Skeletal muscle satellite cell (primary cell): ENCODE measurements around the gene NELL2.

Experiments
- H3K27me3 ChIP-seq: 2 replicates; pipeline ENCODE4 v1.7.0; 2013; ENCODE audit warnings: low read length; ENCODE audit not compliant: control insufficient read depth, insufficient read depth
- H3K36me3 ChIP-seq: 2 replicates; pipeline ENCODE4 v1.7.0; 2013; ENCODE audit warnings: mild to moderate bottlenecking, control low read depth, low read length; ENCODE audit not compliant: insufficient read depth
- H3K4me1 ChIP-seq: 2 replicates; pipeline ENCODE4 v1.7.0; 2013; ENCODE audit warnings: low read length; ENCODE audit not compliant: control insufficient read depth, insufficient read depth
- H3K4me2 ChIP-seq: 2 replicates; pipeline ENCODE4 v1.7.0; 2013; ENCODE audit warnings: mild to moderate bottlenecking, low read length
- H3K4me3 ChIP-seq: 2 replicates; pipeline ENCODE4 v1.7.0; 2013; ENCODE audit warnings: low read length
- H3K9ac ChIP-seq: 2 replicates; pipeline ENCODE4 v1.7.0; 2013; ENCODE audit warnings: mild to moderate bottlenecking, low read depth, low read length, moderate library complexity
- H3K9me3 ChIP-seq: replicated peaks from 2 replicates; pipeline ENCODE4 v1.7.0; 2013; ENCODE audit warnings: mild to moderate bottlenecking, control low read depth, low read length

Gene NELL2

DNA sequence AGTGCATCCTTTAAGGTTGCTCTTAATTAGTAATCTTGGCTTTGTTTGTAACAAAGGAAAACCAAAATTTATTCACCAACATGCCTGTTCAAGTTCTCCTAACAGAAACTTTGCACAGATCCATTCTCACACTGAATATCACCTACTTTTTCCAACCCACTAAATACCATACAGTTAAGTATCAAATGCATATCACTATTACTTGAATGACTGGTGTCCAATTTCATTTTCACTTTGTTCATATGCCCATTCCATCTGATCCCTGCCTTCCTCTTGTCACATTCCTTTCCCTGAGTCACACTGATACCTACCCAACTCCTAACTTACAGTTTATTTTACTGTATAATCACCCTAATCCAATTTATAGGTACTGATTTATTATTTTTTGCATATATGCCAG, 286.4 kb downstream of the NELL2 start:
- Histone ChIP-seq H3K9me3 (no peaks in the 10 kb centered on the region), H3K4me1 (no peaks in the 10 kb centered on the region), H3K27me3 (no peaks in the 10 kb centered on the region), H3K9ac (no peak overlapping the region), H3K4me3 (no peak overlapping the region), H3K36me3 (no peaks in the 10 kb centered on the region), H3K4me2 (no peak overlapping the region)

- no peaks in the 10 kb centered on the region for H3K4me1 ChIP-seq
- H3K4me3 ChIP-seq, result no peak overlapping the region
- H3K9me3 ChIP-seq, result no peaks in the 10 kb centered on the region
- no peaks in the 10 kb centered on the region for H3K27me3 ChIP-seq
- H3K9ac ChIP-seq, result no peak overlapping the region
- H3K36me3 ChIP-seq, result no peaks in the 10 kb centered on the region
- no peak overlapping the region for H3K4me2 ChIP-seq
Measured at GRCh38 chr12:44588651-44589050, 287.5 kb downstream of the NELL2 start.

DNA sequence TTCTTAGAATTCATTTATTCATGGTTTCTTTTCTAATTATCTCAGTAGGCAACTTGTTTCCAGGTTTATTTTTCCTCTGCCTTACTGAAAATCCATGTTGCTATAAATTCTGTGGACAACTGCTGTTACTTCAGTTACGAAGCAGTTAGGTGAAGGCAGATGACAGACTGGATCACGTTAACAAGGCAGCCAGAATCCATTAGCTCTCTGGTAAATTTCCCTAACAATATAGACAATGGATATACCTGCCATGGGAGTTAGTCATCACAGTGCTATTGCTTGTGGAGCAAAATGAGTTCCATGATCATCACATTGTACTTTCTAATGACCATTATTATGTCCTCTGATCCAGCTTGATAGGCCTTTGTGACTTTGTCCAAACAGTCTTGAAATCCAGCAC, 291.5 kb downstream of the NELL2 start:
- H3K4me1 ChIP-seq, result no peaks in the 10 kb centered on the region
- H3K9me3 ChIP-seq, result no peaks in the 10 kb centered on the region
- H3K27me3 ChIP-seq, result no peaks in the 10 kb centered on the region
- no peak overlapping the region for H3K4me2 ChIP-seq
- no peak overlapping the region for H3K9ac ChIP-seq
- no peaks in the 10 kb centered on the region for H3K36me3 ChIP-seq
- H3K4me3 ChIP-seq, result no peak overlapping the region

DNA sequence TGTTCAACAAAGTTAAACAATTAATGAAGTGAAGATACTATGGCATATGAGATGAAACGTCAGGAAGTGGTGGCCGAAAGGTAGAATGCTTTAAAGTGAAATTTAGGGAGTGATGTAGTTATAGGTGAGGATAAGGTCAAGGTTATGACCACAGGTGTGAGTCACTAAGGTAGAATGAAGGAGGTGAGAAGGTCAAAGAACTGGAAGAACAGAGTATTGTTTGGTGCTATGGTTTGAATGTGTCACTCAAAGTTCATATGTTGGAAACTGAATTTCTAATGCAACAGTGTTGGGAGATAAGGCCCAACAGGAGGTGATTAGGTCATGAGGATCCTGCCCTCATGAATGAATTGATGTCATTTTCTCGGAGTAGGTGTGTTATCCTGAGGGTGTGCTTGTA, 293.6 kb downstream of the NELL2 start:
- Histone ChIP-seq H3K27me3 (no peaks in the 10 kb centered on the region), H3K36me3 (no peaks in the 10 kb centered on the region), H3K4me2 (no peak overlapping the region), H3K9ac (no peak overlapping the region), H3K9me3 (no peaks in the 10 kb centered on the region), H3K4me1 (no peaks in the 10 kb centered on the region), H3K4me3 (no peak overlapping the region)

DNA sequence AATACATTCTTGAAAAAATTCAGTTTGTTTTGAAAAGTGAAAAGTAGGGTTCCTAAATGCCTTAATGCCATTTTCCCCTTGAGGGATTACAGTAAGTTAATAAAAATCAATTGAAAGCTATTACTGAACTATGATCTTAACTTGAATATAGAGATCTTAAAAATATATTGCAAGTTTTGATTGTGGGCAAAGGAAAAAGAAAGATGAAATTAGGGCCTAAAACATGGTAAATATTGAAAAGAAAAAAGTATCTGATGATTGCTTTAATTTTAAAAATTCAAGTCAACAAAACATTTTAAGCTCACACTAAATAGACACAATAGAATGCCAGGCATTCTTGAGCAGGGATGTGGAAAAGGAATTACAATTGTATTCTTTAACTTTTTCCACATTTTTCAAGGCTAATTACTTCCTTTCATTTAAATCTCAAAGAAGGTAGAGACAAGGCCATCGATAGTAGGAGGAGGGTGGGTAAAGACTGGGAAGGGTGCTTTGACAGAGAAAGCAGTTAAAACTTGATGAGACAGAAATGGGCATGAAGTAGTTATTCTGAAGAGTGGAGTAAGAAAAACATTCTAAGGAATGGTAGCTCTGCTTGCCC, 294.4 kb downstream of the NELL2 start:
- no peaks in the 10 kb centered on the region for H3K36me3 ChIP-seq
- H3K9ac ChIP-seq, result no peak overlapping the region
- no peak overlapping the region for H3K4me2 ChIP-seq
- no peaks in the 10 kb centered on the region for H3K27me3 ChIP-seq
- H3K4me3 ChIP-seq, result no peak overlapping the region
- H3K9me3 ChIP-seq, result no peaks in the 10 kb centered on the region
- H3K4me1 ChIP-seq, result no peaks in the 10 kb centered on the region

- H3K9me3 ChIP-seq, result no peaks in the 10 kb centered on the region
- no peak overlapping the region for H3K9ac ChIP-seq
- H3K27me3 ChIP-seq, result no peaks in the 10 kb centered on the region
- no peaks in the 10 kb centered on the region for H3K4me1 ChIP-seq
- no peak overlapping the region for H3K4me2 ChIP-seq
- no peak overlapping the region for H3K4me3 ChIP-seq
- no peaks in the 10 kb centered on the region for H3K36me3 ChIP-seq
Measured at GRCh38 chr12:44574586-44574985, 301.5 kb downstream of the NELL2 start.

DNA sequence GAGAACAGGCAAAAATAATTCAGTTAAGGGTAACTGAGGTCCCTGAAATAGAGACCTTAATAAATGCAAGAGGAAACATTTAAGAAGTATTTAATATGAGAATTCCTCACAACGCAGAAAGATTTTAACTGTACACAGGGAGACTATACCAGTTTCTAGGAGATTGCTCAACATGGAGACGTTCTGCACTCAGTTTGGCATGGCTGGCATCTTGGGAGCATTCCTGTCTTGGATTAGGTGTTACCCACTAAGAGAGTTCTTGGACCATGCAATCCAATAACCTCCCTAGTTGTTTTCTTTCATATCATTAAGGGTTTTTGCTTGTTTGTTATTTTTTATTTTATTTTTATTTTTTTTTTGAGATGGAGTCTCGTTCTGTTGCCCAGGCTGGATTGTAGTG, 302.4 kb downstream of the NELL2 start:
- Histone ChIP-seq H3K9me3 (no peaks in the 10 kb centered on the region), H3K9ac (no peak overlapping the region), H3K4me3 (no peak overlapping the region), H3K36me3 (no peaks in the 10 kb centered on the region), H3K4me1 (no peaks in the 10 kb centered on the region), H3K27me3 (no peaks in the 10 kb centered on the region), H3K4me2 (no peak overlapping the region)

- H3K4me1 ChIP-seq, result no peaks in the 10 kb centered on the region
- no peak overlapping the region for H3K4me3 ChIP-seq
- no peaks in the 10 kb centered on the region for H3K9me3 ChIP-seq
- H3K36me3 ChIP-seq, result no peaks in the 10 kb centered on the region
- no peak overlapping the region for H3K4me2 ChIP-seq
- H3K27me3 ChIP-seq, result no peaks in the 10 kb centered on the region
- no peak overlapping the region for H3K9ac ChIP-seq
Measured at GRCh38 chr12:44571006-44571550, 305.0 kb downstream of the NELL2 start.

- Histone ChIP-seq H3K9ac (no peak overlapping the region), H3K27me3 (no peaks in the 10 kb centered on the region), H3K4me1 (no peaks in the 10 kb centered on the region), H3K4me3 (no peak overlapping the region), H3K9me3 (no peaks in the 10 kb centered on the region), H3K36me3 (no peaks in the 10 kb centered on the region), H3K4me2 (no peak overlapping the region)
Measured at GRCh38 chr12:44570036-44570583, 306.0 kb downstream of the NELL2 start.

DNA sequence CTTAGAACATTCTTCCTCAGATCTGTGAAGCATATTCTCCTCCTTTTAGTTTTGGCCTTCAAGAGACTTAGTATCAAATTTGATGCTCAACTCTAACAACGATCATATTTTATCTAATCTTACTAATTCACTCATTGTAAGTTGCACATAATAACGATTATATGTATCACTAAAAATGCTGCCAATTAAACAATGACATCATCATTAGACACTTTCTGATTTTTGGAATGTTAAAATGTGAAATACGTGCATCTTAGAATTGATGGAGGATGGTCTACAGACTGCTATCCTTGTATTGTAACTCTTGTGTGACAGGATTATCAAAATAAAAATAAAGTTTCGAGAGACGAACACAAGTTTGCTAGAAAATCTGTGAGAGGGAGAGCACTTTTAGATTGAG, 311.0 kb downstream of the NELL2 start:
- Histone ChIP-seq H3K4me1 (no peaks in the 10 kb centered on the region), H3K4me3 (no peak overlapping the region), H3K4me2 (no peak overlapping the region), H3K36me3 (no peaks in the 10 kb centered on the region), H3K27me3 (no peaks in the 10 kb centered on the region), H3K9me3 (no peaks in the 10 kb centered on the region), H3K9ac (no peak overlapping the region)

DNA sequence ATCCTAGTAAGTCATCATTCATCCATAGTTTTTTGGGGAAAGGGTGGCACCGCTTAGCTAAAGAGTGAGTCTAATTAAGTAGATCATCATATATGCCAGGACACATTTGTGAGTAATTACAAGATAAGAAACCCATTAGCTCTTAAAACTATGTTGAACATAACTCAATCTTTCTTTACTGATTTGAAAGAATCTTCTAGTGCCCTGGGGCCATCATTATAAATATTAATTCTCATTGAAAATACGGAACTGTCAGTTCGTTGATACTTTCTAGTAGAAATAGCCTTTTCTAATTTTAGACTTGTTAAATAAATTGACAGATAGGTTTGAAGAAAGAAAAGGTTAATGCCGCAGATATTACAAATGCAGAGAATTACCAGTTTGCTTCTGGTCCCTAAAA, 312.6 kb downstream of the NELL2 start:
- Histone ChIP-seq H3K4me1 (no peaks in the 10 kb centered on the region), H3K4me3 (no peak overlapping the region), H3K4me2 (no peak overlapping the region), H3K27me3 (no peaks in the 10 kb centered on the region), H3K36me3 (no peaks in the 10 kb centered on the region), H3K9me3 (peaks cover 2% of the 10 kb centered on the region), H3K9ac (no peak overlapping the region)
